Neural cell (in vitro differentiated cells): ENCODE measurements around the gene RBFA. TPM values are rescaled to one million over a fixed set of nuclear protein-coding genes. Genes with fewer than 3 reads are reported as not detected.

Source experiments
- H2AFZ ChIP-seq: fragments of 200-600, 300-800 bp; sonication (generic), shearing (Covaris generic); 2 replicates; pipeline ENCODE4 v1.6.0; 2014; ENCODE audit warnings: low read depth, mild to moderate bottlenecking, antibody characterized with exemption, low read length, moderate library complexity
- H3F3A ChIP-seq: fragments of 200-600 bp; shearing (Covaris generic); 2 replicates; pipeline ENCODE4 v1.6.1; 2016; ENCODE audit warnings: mild to moderate bottlenecking, moderate library complexity, mixed read lengths, antibody characterized with exemption, low read length; ENCODE audit not compliant: insufficient read depth, poor library complexity, severe bottlenecking
- H3K27ac ChIP-seq: fragments of 200-600, 300-800 bp; sonication (generic), shearing (Covaris generic); 2 replicates; pipeline ENCODE4 v1.5.1; 2014; ENCODE audit warnings: mild to moderate bottlenecking, low read length, moderate library complexity
- H3K27me3 ChIP-seq: fragments of 300-800, 200-600 bp; sonication (generic), shearing (Covaris generic); 2 replicates; pipeline ENCODE4 v1.6.0; 2014; ENCODE audit warnings: mild to moderate bottlenecking, low read depth, low read length, moderate library complexity; ENCODE audit not compliant: insufficient read depth
- H3K36me3 ChIP-seq: fragments of 300-800, 200-600 bp; sonication (generic), shearing (Covaris generic); 2 replicates; pipeline ENCODE4 v1.5.1; 2014; ENCODE audit warnings: mild to moderate bottlenecking, antibody characterized with exemption, low read length, moderate library complexity; ENCODE audit not compliant: insufficient read depth
- H3K4me2 ChIP-seq: fragments of 300-800, 200-600 bp; sonication (generic), shearing (Covaris generic); 2 replicates; pipeline ENCODE4 v1.6.0; 2014; ENCODE audit warnings: mild to moderate bottlenecking, low read length
- H3K4me3 ChIP-seq: fragments of 300-800, 200-600 bp; sonication (generic), shearing (Covaris generic); 2 replicates; pipeline ENCODE4 v1.5.1; 2014; ENCODE audit warnings: mild to moderate bottlenecking, low read length, moderate library complexity
- H3K79me2 ChIP-seq: fragments of 200-600 bp; shearing (Covaris generic); replicated peaks from 2 replicates; pipeline ENCODE4 v1.6.0; 2014; ENCODE audit warnings: mild to moderate bottlenecking, low read length, moderate library complexity; ENCODE audit not compliant: insufficient read depth
- H3K9ac ChIP-seq: fragments of 300-800, 200-600 bp; sonication (generic), shearing (Covaris generic); 2 replicates; pipeline ENCODE4 v1.6.1; 2016; ENCODE audit warnings: mild to moderate bottlenecking, low read length, mixed read lengths
- H3K9me2 ChIP-seq: fragments of 200-600 bp; shearing (Covaris generic); 2 replicates; pipeline ENCODE4 v1.6.1; 2016; ENCODE audit warnings: mild to moderate bottlenecking, low read length, mixed read lengths; ENCODE audit not compliant: insufficient read depth
- H3K9me3 ChIP-seq: fragments of 200-600, 300-800 bp; sonication (generic), shearing (Covaris generic); 2 replicates; pipeline ENCODE4 v1.6.1; 2016; ENCODE audit warnings: mild to moderate bottlenecking, mixed run types, low read length, moderate library complexity, mixed read lengths
- H4K20me1 ChIP-seq: fragments of 200-600 bp; shearing (Covaris generic); 2 replicates; pipeline ENCODE4 v1.6.1; 2016; ENCODE audit warnings: mild to moderate bottlenecking, mixed run types; ENCODE audit not compliant: insufficient read depth
- CTCF ChIP-seq: fragments of 450-650 bp; IDR thresholded peaks from 2 replicates; pipeline ENCODE4 v1.5.1; 2014; ENCODE audit warnings: antibody characterized with exemption, mild to moderate bottlenecking, moderate library complexity; ENCODE audit not compliant: poor library complexity, severe bottlenecking
- EP300 ChIP-seq: fragments of 450-650 bp; conservative IDR thresholded peaks from 2 replicates; pipeline ENCODE4 v1.6.1; 2014; ENCODE audit warnings: antibody characterized with exemption, mild to moderate bottlenecking, moderate library complexity; ENCODE audit not compliant: poor library complexity, severe bottlenecking
- EZH2 ChIP-seq: fragments of 200-600, 300-800 bp; shearing (Covaris generic), sonication (generic); IDR thresholded peaks from 2 replicates; pipeline ENCODE4 v1.6.1; 2014; ENCODE audit warnings: antibody characterized with exemption, low read length, borderline replicate concordance, mild to moderate bottlenecking; ENCODE audit not compliant: insufficient read depth, poor library complexity, severe bottlenecking
- MXI1 ChIP-seq: fragments of 450-650 bp; conservative IDR thresholded peaks from 2 replicates; pipeline ENCODE4 v1.6.1; 2014; ENCODE audit warnings: antibody characterized with exemption, mild to moderate bottlenecking; ENCODE audit not compliant: poor library complexity, severe bottlenecking
- POLR2AphosphoS5 ChIP-seq: IDR thresholded peaks from 2 replicates; pipeline ENCODE4 v1.6.1; 2012
- RAD21 ChIP-seq: fragments of 450-650 bp; conservative IDR thresholded peaks from 2 replicates; pipeline ENCODE4 v1.6.1; 2014; ENCODE audit warnings: antibody characterized with exemption, mild to moderate bottlenecking, moderate library complexity
- REST ChIP-seq: IDR thresholded peaks from 2 replicates; pipeline ENCODE4 v1.6.1; 2012; ENCODE audit warnings: borderline replicate concordance
- SMC3 ChIP-seq: fragments of 450-650 bp; conservative IDR thresholded peaks from 2 replicates; pipeline ENCODE4 v1.6.1; 2014; ENCODE audit warnings: antibody characterized with exemption, mild to moderate bottlenecking, moderate library complexity; ENCODE audit not compliant: poor library complexity
- TAF1 ChIP-seq: IDR thresholded peaks from 2 replicates; pipeline ENCODE4 v1.6.1; 2012; ENCODE audit warnings: low read depth
- polyA plus RNA-seq: library from polyadenylated mRNA; depleted of rRNA; stranded (reverse); fragments of >200 nt; gene quantifications from 2 replicates; pipeline ENCODE4 v1.2.3, GENCODE V29; 2014

Gene RBFA
- polyA plus RNA-seq, 1 donor from 2014 or later, result 78.1 TPM

GRCh38 chr18:80006724-80007123, 27.5 kb upstream of the RBFA start:
- Histone ChIP-seq H3K9me3 (peaks cover 4% of the 10 kb centered on the region), H3K79me2 (no peaks in the 10 kb centered on the region), H3K4me3 (no peak overlapping the region), H3K4me2 (no peak overlapping the region), H3K27me3 (no peaks in the 10 kb centered on the region), H3K27ac (no peak overlapping the region), H4K20me1 (no peaks in the 10 kb centered on the region), H3F3A (no peaks in the 10 kb centered on the region), H2AFZ (no peak overlapping the region), H3K36me3 (no peaks in the 10 kb centered on the region), H3K9ac (no peak overlapping the region), H3K9me2 (no peaks in the 10 kb centered on the region)
- TF ChIP-seq CTCF (no peak), RAD21 (no peak)

GRCh38 chr18:80009661-80010550, 24.3 kb upstream of the RBFA start:
- Histone ChIP-seq H3K27ac (no peak overlapping the region), H2AFZ (no peak overlapping the region), H3K36me3 (no peaks in the 10 kb centered on the region), H3K27me3 (no peaks in the 10 kb centered on the region), H3K9ac (no peak overlapping the region), H3K4me2 (no peak overlapping the region), H3K9me2 (no peaks in the 10 kb centered on the region), H3F3A (no peaks in the 10 kb centered on the region), H3K9me3 (peaks cover 9% of the 10 kb centered on the region), H3K79me2 (no peaks in the 10 kb centered on the region), H4K20me1 (no peaks in the 10 kb centered on the region), H3K4me3 (no peak overlapping the region)
- TF ChIP-seq EZH2 (no peak), MXI1 (no peak), SMC3 (no peak), POLR2AphosphoS5 (no peak), RAD21 (no peak), EP300 (no peak), REST (no peak), CTCF (no peak), TAF1 (no peak)
